K562 (cell line): ENCODE results near the gene PLAAT4. TPM values are rescaled to one million over a fixed set of nuclear protein-coding genes. Genes with fewer than 3 reads are reported as not detected.

Source experiments
- BCL6 ChIP-seq: fragments of 250-450 bp; sonication (Bioruptor Pico); IDR thresholded peaks from 2 replicates; pipeline ENCODE4 v1.4.0; 2020
- CCAR2 ChIP-seq: fragments of 200-400 bp; formaldehyde crosslinking; IDR thresholded peaks from 2 replicates; pipeline ENCODE4 v1.6.1; 2017; ENCODE audit warnings: mild to moderate bottlenecking, low read depth, low read length
- ELF2 ChIP-seq: fragments of 250-450 bp; sonication (Bioruptor Pico); IDR thresholded peaks from 2 replicates; pipeline ENCODE4 v1.5.0; 2021; ENCODE audit warnings: mild to moderate bottlenecking
- HEY1 ChIP-seq: fragments of 250-450 bp; sonication (Bioruptor Pico); IDR thresholded peaks from 2 replicates; pipeline ENCODE4 v1.5.0; 2020; ENCODE audit warnings: mild to moderate bottlenecking, moderate library complexity, borderline replicate concordance
- KDM1A ChIP-seq, 2 experiments: fragments of 450-650 bp; IDR thresholded peaks; 2 replicates each; pipeline ENCODE4 v1.6.1; 2016; ENCODE audit warnings: mild to moderate bottlenecking in 2 of 2
- KDM5B ChIP-seq: fragments of 200-600 bp; sonication (generic); IDR thresholded peaks from 2 replicates; pipeline ENCODE4 v1.6.1; 2012; ENCODE audit warnings: low read depth, mild to moderate bottlenecking, moderate library complexity, low read length, control low read depth, inconsistent platforms; ENCODE audit not compliant: insufficient replicate concordance
- MEIS2 ChIP-seq: fragments of 450-650 bp; IDR thresholded peaks from 2 replicates; pipeline ENCODE4 v1.6.1; 2014; ENCODE audit warnings: mild to moderate bottlenecking; ENCODE audit not compliant: partially characterized antibody
- NCOA2 ChIP-seq, 2 experiments: fragments of 450-650 bp; IDR thresholded peaks; 2 replicates each; pipeline ENCODE4 v1.6.1; 2018; ENCODE audit warnings: mild to moderate bottlenecking in 2 of 2, moderate library complexity in 1 of 2; ENCODE audit not compliant: partially characterized antibody in 2 of 2
- NR2C1 ChIP-seq, 2 experiments: fragments of 450-650 bp; IDR thresholded peaks; 2 replicates each; pipeline ENCODE4 v1.6.1; 2017; ENCODE audit warnings: mild to moderate bottlenecking in 2 of 2, antibody characterized with exemption in 1 of 2, inconsistent platforms in 1 of 2, missing compliant biosample characterization in 1 of 2, missing genetic modification characterization in 1 of 2
- PHTF2 ChIP-seq: fragments of 250-450 bp; sonication (Bioruptor Pico); IDR thresholded peaks from 2 replicates; pipeline ENCODE4 v1.5.0; 2021; ENCODE audit warnings: mild to moderate bottlenecking
- SOX6 ChIP-seq: fragments of 450-650 bp; IDR thresholded peaks from 2 replicates; pipeline ENCODE4 v1.6.1; 2014; ENCODE audit warnings: mild to moderate bottlenecking
- SP2 ChIP-seq: IDR thresholded peaks from 2 replicates; pipeline ENCODE4 v1.6.1; 2011; ENCODE audit warnings: mild to moderate bottlenecking, low read depth, low read length, moderate library complexity; ENCODE audit not compliant: poor library complexity, severe bottlenecking; ENCODE audit errors: extremely low read depth
- SRF ChIP-seq, 2 experiments: fragments of 250-450, 450-650 bp in 1 of 2; sonication (Bioruptor Pico) in 1 of 2; sonication (generic) in 1 of 2; formaldehyde crosslinking; IDR thresholded peaks; 2 replicates each; pipeline versions ENCODE4 v1.5.0 to v1.5.1; 2020 to 2022; ENCODE audit warnings: mild to moderate bottlenecking in 1 of 2, missing genetic modification reagents in 1 of 2
- ZKSCAN1 ChIP-seq: fragments of 150-350 bp; IDR thresholded peaks from 2 replicates; pipeline ENCODE4 v1.6.1; 2016; ENCODE audit warnings: low read depth, low read length
- ZKSCAN8 ChIP-seq: fragments of 200-800 bp; sonication (Bioruptor generic); IDR thresholded peaks from 2 replicates; pipeline ENCODE4 v1.6.1; 2016; ENCODE audit warnings: missing genetic modification characterization, missing compliant biosample characterization
- polyA plus RNA-seq, 8 experiments: library from polyadenylated mRNA; depleted of rRNA in 4 of 8; stranded (reverse) in 5 of 8; unstranded in 3 of 8; fragments of >200 nt; fragmentation: Nextera tagmentation in 2 of 8; fragmentation: Illumina TruSeq in 1 of 8; extraction: Ambion mirVana in 2 of 8; extraction: Trizol in 1 of 8; gene quantifications; 2 replicates each; pipeline versions ENCODE4 v1.2.1 to v1.2.3, GENCODE V29; 2011 to 2014; ENCODE audit warnings: inconsistent platforms in 1 of 8, missing spikeins in 1 of 8
- total RNA-seq, 7 experiments: library from RNA; depleted of rRNA in 6 of 7; stranded (reverse); fragments of >200 nt in 6 of 7; fragmentation: Illumina TruSeq in 2 of 7; extraction: Trizol in 2 of 7; gene quantifications; 2 replicates each; pipeline versions ENCODE4 v1.2.1 to v1.2.3, GENCODE V29; 2011 to 2021; ENCODE audit warnings: low replicate concordance in 1 of 7
- TF ChIP-seq, protein P1 (sequence below): fragments of 250-450 bp; sonication (Bioruptor Pico); IDR thresholded peaks from 2 replicates; pipeline ENCODE4 v1.5.0; 2020; ENCODE audit warnings: mild to moderate bottlenecking
- TF ChIP-seq, protein P2 (sequence below): sonication (generic); formaldehyde crosslinking; IDR thresholded peaks from 2 replicates; pipeline ENCODE4 v1.8.0; 2022; ENCODE audit warnings: missing genetic modification reagents, mild to moderate bottlenecking, moderate library complexity, borderline replicate concordance
- TF ChIP-seq, protein P3 (sequence below): sonication (generic); formaldehyde crosslinking; IDR thresholded peaks from 2 replicates; pipeline ENCODE4 v1.9.0; 2022; ENCODE audit warnings: mild to moderate bottlenecking, missing genetic modification reagents
- TF ChIP-seq, protein P4 (sequence below): sonication (generic); formaldehyde crosslinking; IDR thresholded peaks from 2 replicates; pipeline ENCODE4 v1.8.0; 2022; ENCODE audit warnings: missing genetic modification reagents, mild to moderate bottlenecking, borderline replicate concordance
- TF ChIP-seq, protein P5 (sequence below): fragments of 450-650 bp; conservative IDR thresholded peaks from 2 replicates; pipeline ENCODE4 v1.6.1; 2016; ENCODE audit warnings: missing genetic modification characterization, low read depth, mild to moderate bottlenecking, control low read depth, missing compliant biosample characterization

The PLAAT4 gene
- total and polyA plus RNA-seq, 9 of the 15 experiments (the other 6 are each of a cell fraction or from before 2014, with no cell fraction given), result 0.54 to 3.0 (median 1.3) TPM; not detected in 1

DNA sequence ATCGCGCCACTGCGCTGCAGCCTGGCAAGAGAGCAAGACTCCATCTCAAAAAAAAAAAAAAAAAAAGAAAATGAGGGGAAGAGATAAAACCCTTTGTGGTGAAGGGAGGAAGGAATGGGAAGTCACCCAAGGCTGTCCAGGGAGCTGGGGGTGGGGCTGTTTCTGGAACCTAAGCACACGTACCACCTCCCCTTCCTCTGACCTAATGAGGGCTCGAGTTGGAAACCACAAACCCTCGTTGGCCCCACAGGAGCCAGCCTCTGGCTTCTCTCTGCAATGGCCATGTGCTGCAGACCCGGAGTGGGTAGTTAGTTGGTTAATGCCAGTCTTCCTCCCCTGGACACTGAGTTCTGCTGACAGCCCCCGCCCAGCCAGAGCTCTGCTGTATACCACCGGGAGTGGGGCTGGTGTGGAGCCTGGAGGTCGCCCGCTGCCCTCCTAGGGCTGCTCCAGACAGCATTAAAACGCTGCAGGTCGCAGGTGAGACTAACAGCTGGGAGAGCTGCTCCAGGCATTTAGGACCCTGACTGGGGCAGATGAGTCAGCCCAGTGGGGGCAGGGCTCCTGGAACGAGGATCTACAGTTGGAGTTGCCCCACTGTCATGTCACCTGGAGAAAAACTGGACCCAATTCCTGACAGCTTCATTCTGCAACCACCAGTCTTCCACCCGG lies 30.6 kb upstream of the PLAAT4 start, which contains the start of gene LGALS12 (continued):
- TF ChIP-seq ZKSCAN8 (no peak), NR2C1 (IDR thresholded peaks at IDR 0.05) (no peak), NR2C1 (tag; IDR thresholded peaks at IDR 0.05) (no peak), CCAR2 (no peak), KDM1A (IDR thresholded peaks at IDR 0.05) (no peak), KDM5B (peak; percentile 23), HEY1 (CRISPR knock-in tag) (no peak), SRF (CRISPR knock-in tag; IDR thresholded peaks at IDR 0.05) (no peak; a peak in 1 of 4 replicates), ZKSCAN1 (0 out of 2 replicates have a peak, but pooled peaks have one; percentile 12), PHTF2 (CRISPR knock-in tag) (no peak), SOX6 (peak; percentile 51; the same call in 1 of the 2 replicates), BCL6 (CRISPR knock-in tag) (no peak), NCOA2 (IDR thresholded peaks at IDR 0.05; ENCODE audit: partially characterized antibody in 2 of 2) (no peak), ELF2 (CRISPR knock-in tag) (no peak), MEIS2 (no peak), SP2 (no peak)
- TF ChIP-seq, protein P1, sequence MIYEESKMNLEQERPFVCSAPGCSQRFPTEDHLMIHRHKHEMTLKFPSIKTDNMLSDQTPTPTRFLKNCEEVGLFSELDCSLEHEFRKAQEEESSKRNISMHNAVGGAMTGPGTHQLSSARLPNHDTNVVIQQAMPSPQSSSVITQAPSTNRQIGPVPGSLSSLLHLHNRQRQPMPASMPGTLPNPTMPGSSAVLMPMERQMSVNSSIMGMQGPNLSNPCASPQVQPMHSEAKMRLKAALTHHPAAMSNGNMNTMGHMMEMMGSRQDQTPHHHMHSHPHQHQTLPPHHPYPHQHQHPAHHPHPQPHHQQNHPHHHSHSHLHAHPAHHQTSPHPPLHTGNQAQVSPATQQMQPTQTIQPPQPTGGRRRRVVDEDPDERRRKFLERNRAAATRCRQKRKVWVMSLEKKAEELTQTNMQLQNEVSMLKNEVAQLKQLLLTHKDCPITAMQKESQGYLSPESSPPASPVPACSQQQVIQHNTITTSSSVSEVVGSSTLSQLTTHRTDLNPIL (CRISPR knock-in tag), result no peak
- TF ChIP-seq, protein P2, sequence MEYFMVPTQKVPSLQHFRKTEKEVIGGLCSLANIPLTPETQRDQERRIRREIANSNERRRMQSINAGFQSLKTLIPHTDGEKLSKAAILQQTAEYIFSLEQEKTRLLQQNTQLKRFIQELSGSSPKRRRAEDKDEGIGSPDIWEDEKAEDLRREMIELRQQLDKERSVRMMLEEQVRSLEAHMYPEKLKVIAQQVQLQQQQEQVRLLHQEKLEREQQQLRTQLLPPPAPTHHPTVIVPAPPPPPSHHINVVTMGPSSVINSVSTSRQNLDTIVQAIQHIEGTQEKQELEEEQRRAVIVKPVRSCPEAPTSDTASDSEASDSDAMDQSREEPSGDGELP (CRISPR knock-in tag), result peak; percentile 69
- TF ChIP-seq, protein P3, sequence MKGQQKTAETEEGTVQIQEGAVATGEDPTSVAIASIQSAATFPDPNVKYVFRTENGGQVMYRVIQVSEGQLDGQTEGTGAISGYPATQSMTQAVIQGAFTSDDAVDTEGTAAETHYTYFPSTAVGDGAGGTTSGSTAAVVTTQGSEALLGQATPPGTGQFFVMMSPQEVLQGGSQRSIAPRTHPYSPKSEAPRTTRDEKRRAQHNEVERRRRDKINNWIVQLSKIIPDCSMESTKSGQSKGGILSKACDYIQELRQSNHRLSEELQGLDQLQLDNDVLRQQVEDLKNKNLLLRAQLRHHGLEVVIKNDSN (CRISPR knock-in tag), result no peak
- TF ChIP-seq, protein P4, sequence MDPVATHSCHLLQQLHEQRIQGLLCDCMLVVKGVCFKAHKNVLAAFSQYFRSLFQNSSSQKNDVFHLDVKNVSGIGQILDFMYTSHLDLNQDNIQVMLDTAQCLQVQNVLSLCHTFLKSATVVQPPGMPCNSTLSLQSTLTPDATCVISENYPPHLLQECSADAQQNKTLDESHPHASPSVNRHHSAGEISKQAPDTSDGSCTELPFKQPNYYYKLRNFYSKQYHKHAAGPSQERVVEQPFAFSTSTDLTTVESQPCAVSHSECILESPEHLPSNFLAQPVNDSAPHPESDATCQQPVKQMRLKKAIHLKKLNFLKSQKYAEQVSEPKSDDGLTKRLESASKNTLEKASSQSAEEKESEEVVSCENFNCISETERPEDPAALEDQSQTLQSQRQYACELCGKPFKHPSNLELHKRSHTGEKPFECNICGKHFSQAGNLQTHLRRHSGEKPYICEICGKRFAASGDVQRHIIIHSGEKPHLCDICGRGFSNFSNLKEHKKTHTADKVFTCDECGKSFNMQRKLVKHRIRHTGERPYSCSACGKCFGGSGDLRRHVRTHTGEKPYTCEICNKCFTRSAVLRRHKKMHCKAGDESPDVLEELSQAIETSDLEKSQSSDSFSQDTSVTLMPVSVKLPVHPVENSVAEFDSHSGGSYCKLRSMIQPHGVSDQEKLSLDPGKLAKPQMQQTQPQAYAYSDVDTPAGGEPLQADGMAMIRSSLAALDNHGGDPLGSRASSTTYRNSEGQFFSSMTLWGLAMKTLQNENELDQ, result 0 out of 2 replicates have a peak, but pooled peaks have one; percentile 69
- TF ChIP-seq, protein P5, sequence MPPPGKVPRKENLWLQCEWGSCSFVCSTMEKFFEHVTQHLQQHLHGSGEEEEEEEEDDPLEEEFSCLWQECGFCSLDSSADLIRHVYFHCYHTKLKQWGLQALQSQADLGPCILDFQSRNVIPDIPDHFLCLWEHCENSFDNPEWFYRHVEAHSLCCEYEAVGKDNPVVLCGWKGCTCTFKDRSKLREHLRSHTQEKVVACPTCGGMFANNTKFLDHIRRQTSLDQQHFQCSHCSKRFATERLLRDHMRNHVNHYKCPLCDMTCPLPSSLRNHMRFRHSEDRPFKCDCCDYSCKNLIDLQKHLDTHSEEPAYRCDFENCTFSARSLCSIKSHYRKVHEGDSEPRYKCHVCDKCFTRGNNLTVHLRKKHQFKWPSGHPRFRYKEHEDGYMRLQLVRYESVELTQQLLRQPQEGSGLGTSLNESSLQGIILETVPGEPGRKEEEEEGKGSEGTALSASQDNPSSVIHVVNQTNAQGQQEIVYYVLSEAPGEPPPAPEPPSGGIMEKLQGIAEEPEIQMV (tag), result no peak
